ENCODE measurements around the gene SPRED1.
"Not testable (repeated sequence)": the region's sequence is repeated elsewhere in the genome, so short reads cannot be mapped to it uniquely, and the experiment has no call there.

The SPRED1 gene

DNA sequence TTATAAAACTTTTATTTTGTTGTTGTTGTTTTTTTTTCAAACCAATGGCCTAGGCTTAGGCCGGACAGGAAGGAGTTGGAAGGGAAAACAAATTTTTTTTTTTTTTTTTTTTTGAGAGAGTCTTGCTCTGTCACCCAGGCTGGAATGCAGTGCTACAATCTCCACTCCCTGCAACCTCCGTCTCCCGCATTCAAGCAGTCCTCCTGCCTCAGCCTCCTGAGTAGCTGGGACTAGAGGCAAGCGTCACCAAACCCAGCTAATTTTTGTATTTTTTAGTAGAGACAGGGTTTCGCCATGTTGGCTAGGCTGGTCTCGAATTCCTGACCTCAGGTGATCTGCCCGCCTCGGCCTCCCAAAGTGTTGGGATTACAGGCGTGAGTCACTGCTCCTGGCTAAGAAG, 15.6 kb upstream of the SPRED1 start:
- DNase-seq = not testable (repeated sequence)

DNA sequence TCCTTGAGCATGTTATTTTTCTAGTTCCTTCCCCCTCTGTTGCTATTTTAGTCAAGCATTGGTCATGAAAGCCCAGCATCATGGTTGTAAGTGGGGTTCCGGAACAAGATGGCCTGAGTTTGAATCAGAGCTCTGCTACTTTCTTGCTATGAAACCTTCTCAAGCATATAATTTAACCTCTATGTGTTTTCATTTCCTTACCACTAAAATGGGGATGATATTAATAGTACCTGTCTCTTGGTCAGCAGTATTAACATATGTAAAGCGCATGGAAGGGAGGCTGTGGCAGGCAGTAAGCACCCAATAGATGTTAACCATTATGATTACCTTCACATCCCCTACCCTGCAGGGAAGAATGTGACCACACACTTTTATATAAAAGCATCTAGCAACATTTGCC, 14.3 kb upstream of the SPRED1 start:
- no peak for DNase-seq

DNA sequence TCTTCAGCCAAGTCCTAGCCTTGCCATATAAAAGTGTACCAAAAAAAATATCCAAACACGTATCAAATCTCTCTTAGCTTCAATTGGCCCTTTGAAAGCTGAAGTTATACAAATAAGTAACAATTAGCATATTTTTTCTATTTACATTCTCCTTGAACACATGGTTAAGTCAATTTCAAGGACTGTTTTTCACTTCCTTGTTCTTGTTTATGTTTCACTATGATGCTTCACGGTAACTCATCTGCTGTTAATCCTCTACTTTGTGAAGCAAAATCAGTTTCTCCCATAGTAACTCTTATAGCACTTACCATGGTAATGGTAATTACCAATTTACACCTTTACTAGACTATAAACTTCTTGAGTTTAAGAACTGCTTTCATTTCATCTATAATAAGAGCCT, 10.6 kb upstream of the SPRED1 start:
- no peak for DNase-seq

GRCh38 chr15:38243278-38244055, 9.2 kb upstream of the SPRED1 start:
- DNase-seq = no peak

- no peak for DNase-seq
Measured at GRCh38 chr15:38247336-38247735, 5.3 kb upstream of the SPRED1 start.

DNA sequence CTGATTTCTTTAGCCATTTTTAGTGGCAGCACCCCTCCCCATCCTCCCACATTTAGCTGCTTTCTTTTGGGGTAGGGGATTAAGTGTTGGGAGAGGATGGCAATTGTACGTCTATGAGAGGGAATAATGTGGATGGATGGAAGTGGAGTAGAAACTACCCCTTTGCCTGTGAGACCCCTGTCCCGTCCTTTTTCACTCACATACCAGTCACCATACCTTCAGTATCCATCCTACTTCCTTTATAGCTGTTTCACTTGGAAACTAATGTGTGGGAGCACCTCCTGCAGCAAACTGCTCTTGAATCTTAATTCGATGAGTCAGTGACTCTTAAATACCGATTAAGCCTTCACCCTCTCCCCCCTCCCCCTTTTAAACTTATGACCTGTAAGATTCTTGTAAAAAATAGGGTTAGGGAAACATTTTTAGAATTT, 730 bp downstream of the SPRED1 start:
- DNase-seq = no peak

DNA sequence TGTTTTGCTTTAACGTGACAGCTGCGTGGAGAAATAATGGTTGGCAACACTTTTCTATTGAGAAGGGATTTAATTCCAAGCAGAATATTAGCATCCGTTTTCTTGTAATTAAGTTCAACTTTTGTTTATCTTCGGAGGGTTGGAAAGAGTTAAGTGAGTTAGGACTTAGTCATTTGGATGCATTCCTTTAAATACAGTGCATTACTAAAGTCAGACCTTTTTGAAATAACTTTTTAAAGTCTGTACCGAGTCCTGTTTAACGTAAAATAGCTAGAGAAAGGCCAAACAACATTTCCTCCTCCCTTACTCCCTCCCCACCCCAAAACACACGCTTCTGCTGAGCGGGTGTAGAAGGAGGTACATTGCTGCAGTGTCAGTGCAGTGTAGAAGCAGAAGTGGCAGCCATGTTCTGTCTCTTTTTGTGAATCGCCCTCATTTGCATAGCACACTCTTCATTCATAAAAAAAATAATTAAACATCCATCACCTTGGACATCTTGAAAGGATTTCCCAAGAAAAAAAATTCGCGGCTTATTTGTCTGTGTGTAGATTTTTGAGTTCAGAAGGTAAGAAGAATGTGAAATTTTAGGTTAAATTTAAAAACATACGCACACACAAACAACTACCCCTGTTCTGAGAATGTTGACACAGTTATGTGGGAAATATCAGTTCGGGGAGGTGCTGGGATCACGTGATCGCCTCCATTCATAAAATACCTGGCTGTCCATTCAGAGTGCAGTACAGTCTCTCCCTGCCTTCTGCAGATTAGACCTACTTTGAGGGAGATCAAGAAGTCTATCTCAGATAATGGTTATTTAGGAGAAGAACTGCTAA, 1.6 kb downstream of the SPRED1 start:
- DNase-seq = no peak

DNA sequence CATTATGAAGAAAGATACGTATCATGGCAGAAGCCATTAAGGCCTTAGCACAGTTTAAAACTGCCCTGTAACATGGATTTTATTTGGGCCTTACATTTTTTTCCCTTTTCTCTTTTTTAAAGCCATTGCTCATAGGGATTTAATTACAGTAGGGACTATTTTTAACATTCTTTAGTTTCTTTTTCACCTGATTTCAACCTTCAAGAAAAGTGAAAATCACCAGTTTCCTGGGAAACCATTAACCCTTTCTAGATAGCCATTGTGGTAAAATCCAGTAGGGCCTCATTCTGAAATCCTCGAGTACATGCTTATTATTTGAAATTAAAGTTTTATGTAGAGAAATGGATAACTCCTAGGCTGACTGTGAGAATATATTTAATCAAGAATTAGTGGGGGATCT, 3.1 kb downstream of the SPRED1 start:
- DNase-seq = no peak

GRCh38 chr15:38257676-38258075, 5.0 kb downstream of the SPRED1 start:
- DNase-seq = no peak

DNA sequence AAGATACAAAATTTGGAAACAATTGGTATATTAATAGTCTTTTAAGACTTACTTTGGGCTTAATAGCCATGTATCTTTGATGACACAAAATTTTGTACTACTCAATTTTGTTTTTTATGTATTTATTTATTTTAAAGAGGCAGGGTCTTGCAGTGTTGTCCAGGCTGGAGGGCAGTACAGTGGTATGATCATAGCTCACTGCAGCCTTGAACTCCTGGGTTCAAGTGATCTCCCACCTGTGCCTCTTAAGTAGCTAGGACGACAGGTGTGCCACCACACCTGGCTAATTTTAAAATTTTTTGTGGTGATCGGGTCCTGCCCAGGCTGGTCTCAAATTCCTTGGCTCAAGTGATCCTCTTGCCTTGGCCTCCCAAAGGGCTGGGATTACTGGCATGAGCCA, 6.5 kb downstream of the SPRED1 start:
- no peak for DNase-seq

DNA sequence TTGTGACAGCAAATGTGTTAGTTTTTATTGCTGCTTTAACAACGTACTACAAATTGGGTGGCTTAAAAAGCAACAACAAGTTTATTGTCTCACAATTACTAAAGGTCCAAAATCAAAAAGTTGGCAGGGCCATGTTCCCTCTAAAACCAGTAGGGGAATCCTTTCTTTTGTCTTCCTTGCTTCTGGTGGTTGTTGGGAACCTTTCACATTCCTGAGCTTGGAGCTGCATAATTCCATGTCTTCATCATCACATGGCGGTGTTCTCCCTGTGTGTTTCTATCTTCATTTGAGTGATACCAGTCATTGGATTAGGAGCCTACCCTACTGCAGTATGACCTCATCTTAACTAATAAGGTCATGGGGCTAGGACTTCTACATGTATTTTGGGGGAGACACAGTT, 7.4 kb downstream of the SPRED1 start:
- no peak for DNase-seq

DNA sequence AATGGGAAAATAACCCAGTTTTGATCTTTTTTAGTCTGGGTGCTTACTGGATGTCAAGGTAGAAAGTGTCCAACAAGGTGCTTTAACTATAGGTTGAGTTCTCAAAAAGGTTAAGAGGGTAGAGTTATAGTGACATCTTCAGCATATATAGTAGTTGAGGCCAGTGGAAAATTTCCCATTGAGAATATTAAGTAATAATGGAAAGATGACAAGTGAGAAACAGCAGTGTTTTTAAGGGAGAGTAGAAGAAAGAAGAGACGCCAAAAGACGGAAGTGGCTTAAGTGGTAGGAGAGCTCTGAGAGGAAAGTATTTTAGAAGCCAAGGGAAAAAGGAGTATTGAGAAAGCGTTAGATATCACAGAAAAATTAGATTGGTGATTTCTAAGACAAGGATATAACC, 10.6 kb downstream of the SPRED1 start:
- no peak for DNase-seq

DNA sequence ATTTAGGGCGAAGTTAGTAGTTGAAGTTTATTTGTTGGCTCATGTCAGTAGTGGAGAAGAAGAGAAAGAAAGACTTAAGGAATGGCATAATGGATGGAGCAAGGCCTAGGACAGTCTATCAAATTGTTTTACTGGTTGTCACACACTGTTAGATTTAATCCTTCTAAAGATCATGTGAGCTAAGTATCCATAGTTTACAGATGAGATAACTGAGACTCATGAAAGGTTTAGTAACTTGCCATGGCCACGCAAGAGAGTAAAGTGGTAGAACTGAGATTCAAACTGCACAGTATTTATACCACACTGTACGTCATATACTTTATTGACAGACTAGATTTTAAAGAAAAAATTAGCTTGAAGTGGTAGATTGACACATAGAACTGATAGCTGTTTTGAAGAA, 11.4 kb downstream of the SPRED1 start:
- no peak for DNase-seq

GRCh38 chr15:38266247-38266986, 13.8 kb downstream of the SPRED1 start:
- no peak for DNase-seq

DNA sequence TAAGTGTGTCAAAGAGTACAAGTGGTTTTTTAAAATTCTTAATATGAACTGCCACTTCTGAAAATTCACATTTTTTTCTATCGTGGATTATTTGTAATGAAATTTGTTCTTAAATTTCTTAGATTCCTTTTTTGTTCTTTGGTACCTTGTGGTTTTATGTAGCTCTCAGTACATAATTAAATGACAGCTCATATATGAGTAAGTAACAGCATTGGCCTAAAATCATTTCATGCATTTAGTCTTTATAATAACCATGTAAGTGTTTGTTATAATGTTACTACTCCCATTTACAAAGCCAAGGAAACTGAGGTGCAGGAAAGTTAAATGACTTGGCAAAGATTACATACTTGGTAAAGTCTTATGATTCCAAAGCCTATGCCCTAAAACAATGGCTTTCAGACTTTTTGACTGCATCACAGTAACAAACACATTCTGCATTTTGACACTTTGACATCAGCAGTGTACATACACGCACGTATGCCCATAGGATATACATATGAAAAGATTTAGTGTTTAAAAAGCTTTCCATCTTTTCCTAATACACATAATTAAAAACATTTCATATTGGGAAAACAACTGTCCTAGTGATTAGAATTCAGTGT, 14.9 kb downstream of the SPRED1 start:
- DNase-seq = no peak

GRCh38 chr15:38271144-38271543, 18.5 kb downstream of the SPRED1 start:
- no peak for DNase-seq

DNA sequence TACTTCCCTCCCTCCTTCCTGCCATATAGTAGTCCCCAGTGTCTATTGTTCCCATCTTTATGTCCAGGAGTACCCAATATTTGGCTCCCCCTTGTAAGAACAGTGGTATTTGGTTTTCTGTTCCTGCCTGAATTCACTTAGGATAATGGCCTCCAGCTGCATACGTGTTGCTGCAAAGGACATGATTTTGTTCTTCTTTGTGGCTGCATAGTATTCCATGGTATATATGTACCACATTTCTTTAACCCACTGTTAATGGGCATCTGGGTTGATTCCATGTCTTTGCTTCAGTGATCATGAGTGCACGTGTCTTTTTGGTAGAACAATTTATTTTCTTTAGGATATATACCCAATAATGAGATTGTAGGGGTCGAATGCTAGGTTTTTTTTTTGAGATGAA, 19.3 kb downstream of the SPRED1 start:
- no peak for DNase-seq

DNA sequence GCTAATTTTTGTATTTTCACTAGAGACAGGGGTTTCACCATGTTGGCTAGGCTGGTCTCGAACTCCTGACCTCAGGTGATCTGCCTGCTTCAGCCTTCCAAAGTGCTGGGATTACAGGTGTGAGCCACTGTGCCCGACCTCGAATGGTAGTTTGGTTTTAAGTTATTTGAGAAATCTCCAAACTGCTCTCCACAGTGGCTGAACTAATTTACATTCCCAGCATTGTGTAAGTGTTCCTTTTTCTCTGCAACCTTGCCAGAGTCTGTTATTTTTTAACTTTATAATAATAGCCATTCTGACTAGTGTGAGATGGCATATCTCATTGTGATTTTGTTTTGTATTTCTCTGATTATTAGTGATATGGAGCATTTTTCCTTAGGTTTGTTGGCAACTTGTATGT, 19.8 kb downstream of the SPRED1 start:
- not testable (repeated sequence) for DNase-seq

- no peak for DNase-seq
Measured at GRCh38 chr15:38274135-38274534, 21.5 kb downstream of the SPRED1 start.

DNA sequence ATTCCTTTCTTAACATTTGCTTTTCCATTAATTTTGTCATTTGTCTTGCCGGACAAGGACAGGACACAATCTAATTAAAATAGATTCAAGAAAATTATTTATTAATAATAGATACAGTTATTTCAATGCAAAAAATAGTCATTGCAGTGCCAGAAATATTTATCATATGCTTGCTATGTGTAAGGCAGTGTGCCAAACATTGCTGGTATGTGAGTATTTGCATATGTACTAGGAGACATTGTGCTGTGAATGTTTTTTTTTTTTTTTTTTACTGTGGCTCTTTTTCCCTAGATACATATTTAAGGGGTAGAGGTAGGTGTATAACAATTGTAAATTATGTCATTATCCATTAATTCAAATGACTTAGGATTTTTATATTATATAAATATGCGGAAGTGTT, 23.3 kb downstream of the SPRED1 start:
- DNase-seq = no peak

DNA sequence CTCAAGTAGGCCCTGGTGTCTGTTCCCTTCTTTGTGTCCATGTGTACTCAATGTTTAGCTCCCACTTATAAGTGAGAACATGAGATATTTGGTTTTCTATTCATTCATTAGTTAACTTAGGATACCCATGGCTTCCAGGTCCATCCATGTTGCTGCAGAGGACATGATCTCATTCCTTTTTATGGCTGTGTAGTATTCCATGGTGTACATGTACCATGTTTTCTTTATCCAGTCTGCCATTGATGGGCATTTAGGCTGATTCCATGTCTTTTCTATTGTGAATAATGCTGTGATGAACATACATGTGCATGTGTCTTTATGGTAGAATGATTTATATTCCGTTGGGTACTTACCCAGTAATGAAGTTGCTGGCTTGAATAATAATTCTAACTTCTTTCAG, 24.6 kb downstream of the SPRED1 start:
- DNase-seq = not testable (repeated sequence)

DNA sequence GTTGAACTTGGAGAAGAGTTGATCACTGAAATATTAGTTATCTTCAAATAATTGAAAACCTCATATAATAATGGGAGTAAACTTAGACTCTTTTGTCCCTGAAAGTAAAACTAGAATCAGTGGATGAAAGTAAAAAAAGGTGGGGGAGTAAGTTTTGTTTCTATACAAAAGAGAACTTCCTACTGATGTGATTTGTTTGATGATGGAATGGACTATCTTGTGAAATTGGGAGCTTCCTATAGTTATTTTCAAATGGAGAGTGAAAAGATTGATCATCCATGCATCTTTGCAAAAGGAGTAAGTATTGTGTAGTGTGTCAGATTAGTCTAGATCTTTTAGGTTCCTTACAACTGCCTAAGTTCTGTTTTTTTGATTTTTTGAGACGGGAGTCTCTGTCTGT, 28.4 kb downstream of the SPRED1 start:
- no peak for DNase-seq

DNA sequence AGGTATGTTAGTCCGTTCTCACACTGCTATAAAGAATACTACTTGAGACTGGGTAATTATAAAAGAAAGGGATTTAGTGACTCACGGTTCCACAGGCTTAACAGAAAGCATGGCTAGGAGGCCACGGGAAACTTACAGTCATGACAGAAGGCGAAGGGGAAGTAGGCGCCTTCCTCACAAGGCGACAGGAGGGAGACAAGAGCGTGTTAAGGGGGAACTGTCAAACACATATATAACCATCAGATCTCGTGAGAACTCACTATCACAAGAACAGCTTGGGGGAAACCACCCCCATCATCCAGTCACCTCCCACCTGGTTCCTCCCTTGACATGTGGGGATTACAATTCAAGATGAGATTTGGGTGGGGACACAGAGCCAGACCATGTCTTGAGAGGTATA, 30.4 kb downstream of the SPRED1 start:
- DNase-seq = no peak

All from activated CD4-positive, CD25-positive, alpha-beta regulatory T cell treated with anti-CD3 and anti-CD28 coated beads, Interleukin-2, amount 50 U/mL, for 72 hours (primary cell).